ENCODE results near the gene RSBN1.

The RSBN1 gene

GRCh38 chr1:113811156-113811887 lies 954 bp downstream of the RSBN1 start:
- DNase-seq = peak in 8 of 14 donors; percentile 40 to 79 (median 58)

- no peak for DNase-seq
Measured at GRCh38 chr1:113809670-113810602, 2.3 kb downstream of the RSBN1 start.

- no peak for DNase-seq
Measured at GRCh38 chr1:113808450-113809195, 3.7 kb downstream of the RSBN1 start.

GRCh38 chr1:113805639-113806038 lies 6.6 kb downstream of the RSBN1 start:
- DNase-seq = no peak

- no peak for DNase-seq
Measured at GRCh38 chr1:113805256-113805531, 7.1 kb downstream of the RSBN1 start.

- no peak for DNase-seq
Measured at GRCh38 chr1:113804421-113805255, 7.6 kb downstream of the RSBN1 start.

- no peak for DNase-seq
Measured at GRCh38 chr1:113802367-113803007, 9.8 kb downstream of the RSBN1 start.

GRCh38 chr1:113800487-113800886 lies 11.8 kb downstream of the RSBN1 start:
- DNase-seq = no peak

GRCh38 chr1:113797472-113797871 lies 14.8 kb downstream of the RSBN1 start:
- no peak for DNase-seq

GRCh38 chr1:113793878-113794834 lies 18.1 kb downstream of the RSBN1 start:
- DNase-seq = no peak

- no peak for DNase-seq
Measured at GRCh38 chr1:113792986-113793385, 19.3 kb downstream of the RSBN1 start.

- no peak for DNase-seq
Measured at GRCh38 chr1:113792471-113792870, 19.8 kb downstream of the RSBN1 start.

- no peak for DNase-seq
Measured at GRCh38 chr1:113788802-113789201, 23.5 kb downstream of the RSBN1 start.

- DNase-seq = no peak
Measured at GRCh38 chr1:113787663-113788062, 24.6 kb downstream of the RSBN1 start.

- DNase-seq = no peak
Measured at GRCh38 chr1:113786069-113786468, 26.2 kb downstream of the RSBN1 start.

GRCh38 chr1:113784104-113784779 lies 28.0 kb downstream of the RSBN1 start:
- peak in 1 of 14 donors; percentile 12 for DNase-seq

- peak in 4 of 14 donors; percentile 1 to 30 (median 2) for DNase-seq
Measured at GRCh38 chr1:113783254-113784103, 28.8 kb downstream of the RSBN1 start.

GRCh38 chr1:113782406-113782805 lies 29.9 kb downstream of the RSBN1 start:
- DNase-seq = peak in 1 of 14 donors; percentile 48

All from C1 segment of cervical spinal cord (tissue), 14 donors.